A549 (cell line): Measurements from ENCODE around the gene SPECC1. TPM values are rescaled to one million over a fixed set of nuclear protein-coding genes. Genes with fewer than 3 reads are reported as not detected.

ENCODE experiments used
- ATAC-seq, 2 experiments: fragments of 200-7000 bp in 1 of 2; fragments of >200 bp in 1 of 2; cut with Nextera tagmentation in 1 of 2; cut with Tn5 transposase in 1 of 2; 3 replicates each; pipeline versions ENCODE4 v1.8.0 to v1.9.1; 2018 to 2020; ENCODE audit warnings: mild to moderate bottlenecking in 1 of 2, moderate library complexity in 1 of 2
- CTCF ChIA-PET: fragments of 300-600 bp; sonication (Branson Sonifier 250); formaldehyde crosslinking; extraction: SDS; loops from one replicate; lab custom pipeline; 2021; ENCODE audit warnings: antibody characterized with exemption, inconsistent platforms; lab: Yijun Ruan, JAX
- POLR2A ChIA-PET: fragments of 350-600 bp; formaldehyde crosslinking; extraction: SDS; loops from one replicate; lab custom pipeline; 2021; ENCODE audit warnings: antibody characterized with exemption, inconsistent platforms; lab: Yijun Ruan, JAX
- DNase-seq, 2 experiments: peaks; one replicate each; pipeline versions ENCODE4 v3.0.0 to v3.0.0-alpha.2; 2011 to 2016; ENCODE audit warnings: low read depth in 1 of 2, low spot score in 1 of 2
- FAIRE-seq: peaks from 2 replicates; lab custom pipeline; 2011; peaks lifted over from hg19 to GRCh38; lab: Jason Lieb, UNC
- H3K27ac ChIP-seq, 2 experiments: fragments of >200 bp; sonication (Bioruptor Twin); formaldehyde crosslinking; 3 replicates each; pipeline ENCODE4 v1.5.1; 2016 to 2017
- H3K4me1 ChIP-seq: fragments of >200 bp; sonication (Bioruptor Twin); formaldehyde crosslinking; 3 replicates; pipeline ENCODE4 v1.6.1; 2016
- H3K4me2 ChIP-seq: fragments of >200 bp; sonication (Bioruptor Twin); formaldehyde crosslinking; 3 replicates; pipeline ENCODE4 v1.6.1; 2016
- H3K4me3 ChIP-seq: fragments of >200 bp; sonication (Bioruptor Twin); formaldehyde crosslinking; 3 replicates; pipeline ENCODE4 v1.5.1; 2016
- H3K9me3 ChIP-seq: fragments of >200 bp; sonication (Bioruptor Twin); formaldehyde crosslinking; 3 replicates; pipeline ENCODE4 v1.6.1; 2016
- BHLHE40 ChIP-seq: IDR thresholded peaks from 2 replicates; pipeline ENCODE4 v1.6.1; 2012; ENCODE audit warnings: low read depth, low read length, inconsistent platforms
- CBX2 ChIP-seq: fragments of 200-600 bp; sonication (generic); IDR thresholded peaks from 2 replicates; pipeline ENCODE4 v1.6.1; 2016; ENCODE audit warnings: low read depth, mild to moderate bottlenecking, borderline replicate concordance
- CBX8 ChIP-seq: fragments of 200-600 bp; sonication (generic); IDR thresholded peaks from 2 replicates; pipeline ENCODE4 v1.6.1; 2016
- CHD4 ChIP-seq: fragments of 200-600 bp; sonication (generic); IDR thresholded peaks from 2 replicates; pipeline ENCODE4 v1.6.1; 2016; ENCODE audit warnings: antibody characterized with exemption, mild to moderate bottlenecking, borderline replicate concordance
- ESRRA ChIP-seq: fragments of 150-350 bp; IDR thresholded peaks from 2 replicates; pipeline ENCODE4 v1.6.1; 2014; ENCODE audit warnings: mild to moderate bottlenecking, low read length, borderline replicate concordance
- GATA3 ChIP-seq: IDR thresholded peaks from 2 replicates; pipeline ENCODE4 v1.6.1; 2012; ENCODE audit warnings: borderline replicate concordance
- HEYL ChIP-seq: fragments of 250-450 bp; sonication (Bioruptor Pico); IDR thresholded peaks from 2 replicates; pipeline ENCODE4 v1.8.0; 2021; ENCODE audit warnings: mild to moderate bottlenecking, moderate library complexity
- HOXB13 ChIP-seq: fragments of 250-450 bp; sonication (Bioruptor Pico); IDR thresholded peaks from 2 replicates; pipeline ENCODE4 v1.5.0; 2020; ENCODE audit warnings: low read depth, mild to moderate bottlenecking, moderate library complexity
- MYC ChIP-seq: IDR thresholded peaks from 2 replicates; pipeline ENCODE4 v1.6.1; 2012; ENCODE audit warnings: mild to moderate bottlenecking, inconsistent platforms, low read length, improper control_type of control experiment, borderline replicate concordance
- NPAS2 ChIP-seq: fragments of 250-450 bp; sonication (Bioruptor Pico); IDR thresholded peaks from 2 replicates; pipeline ENCODE4 v1.8.0; 2022; ENCODE audit warnings: mild to moderate bottlenecking, moderate library complexity, borderline replicate concordance
- PHF8 ChIP-seq: fragments of 200-600 bp; sonication (generic); IDR thresholded peaks from 2 replicates; pipeline ENCODE4 v1.6.1; 2016; ENCODE audit warnings: low read depth, mild to moderate bottlenecking, antibody characterized with exemption, moderate library complexity, borderline replicate concordance
- RARB ChIP-seq: fragments of 250-450 bp; sonication (Bioruptor Pico); IDR thresholded peaks from 2 replicates; pipeline ENCODE4 v1.8.0; 2021; ENCODE audit warnings: mild to moderate bottlenecking, moderate library complexity
- RFX5 ChIP-seq: fragments of 450-650 bp; IDR thresholded peaks from 2 replicates; pipeline ENCODE4 v1.7.1; 2014; ENCODE audit warnings: antibody characterized with exemption, mild to moderate bottlenecking, moderate library complexity
- RNF2 ChIP-seq: fragments of 200-600 bp; sonication (generic); IDR thresholded peaks from 2 replicates; pipeline ENCODE4 v1.6.1; 2016; ENCODE audit warnings: low read depth, mild to moderate bottlenecking, antibody characterized with exemption, moderate library complexity, borderline replicate concordance
- SREBF2 ChIP-seq: fragments of 450-650 bp; IDR thresholded peaks from 2 replicates; pipeline ENCODE4 v1.6.1; 2014; ENCODE audit warnings: mild to moderate bottlenecking, moderate library complexity
- ZC3H11A ChIP-seq: fragments of 450-650 bp; IDR thresholded peaks from 2 replicates; pipeline ENCODE4 v1.6.1; 2014; ENCODE audit warnings: antibody characterized with exemption, mild to moderate bottlenecking
- ZFP36 ChIP-seq: fragments of 450-650 bp; IDR thresholded peaks from 2 replicates; pipeline ENCODE4 v1.6.1; 2014; ENCODE audit warnings: borderline replicate concordance; ENCODE audit not compliant: partially characterized antibody
- WGBS: methylation state at CpG from one replicate; pipeline ENCODE4 v1.1.6; 2017; ENCODE audit errors: missing lambda C conversion rate; 5-methylcytosine and 5-hydroxymethylcytosine counted together
- polyA plus RNA-seq, 4 experiments: library from polyadenylated mRNA; depleted of rRNA in 3 of 4; stranded (reverse); fragments of >200 nt; fragmentation: RNase III in 1 of 4; extraction: RNeasy Plus Mini Kit Qiagen cat#74134 plus additional on column Dnase treatment in 1 of 4; gene quantifications; 2 replicates in 3 of 4; 3 replicates in 1 of 4; pipeline ENCODE4 v1.2.3, GENCODE V29; 2011 to 2017
- TF ChIP-seq, protein P1 (sequence below): IDR thresholded peaks from 2 replicates; pipeline ENCODE4 v1.6.1; 2012
- TF ChIP-seq, protein P2 (sequence below): fragments of >200 bp; sonication (Bioruptor Twin); formaldehyde crosslinking; IDR thresholded peaks from 3 replicates; pipeline ENCODE4 v1.6.1; 2016
- TF ChIP-seq, protein P3 (sequence below): fragments of 200-600 bp; sonication (generic); IDR thresholded peaks from 2 replicates; pipeline ENCODE4 v1.6.1; 2016; ENCODE audit warnings: antibody characterized with exemption, mild to moderate bottlenecking, moderate library complexity
- TF ChIP-seq, protein P4 (sequence below): fragments of 250-450 bp; sonication (Bioruptor Pico); IDR thresholded peaks from 2 replicates; pipeline ENCODE4 v1.5.0; 2020; ENCODE audit warnings: low read depth, mild to moderate bottlenecking, moderate library complexity
- TF ChIP-seq, protein P5 (sequence below): fragments of 150-350 bp; IDR thresholded peaks from 2 replicates; pipeline ENCODE4 v1.6.1; 2014; ENCODE audit warnings: low read depth, mild to moderate bottlenecking, low read length
- TF ChIP-seq, protein P6 (sequence below): IDR thresholded peaks from 2 replicates; pipeline ENCODE4 v1.6.1; 2012
- TF ChIP-seq, protein P7 (sequence below): fragments of >200 bp; sonication (Bioruptor Twin); formaldehyde crosslinking; IDR thresholded peaks from 2 replicates; pipeline ENCODE4 v1.6.1; 2016

Gene SPECC1
- polyA plus RNA-seq, 2 of the 4 experiments (the other 2 are of a cell fraction): 45.1 to 66.2 TPM

DNA sequence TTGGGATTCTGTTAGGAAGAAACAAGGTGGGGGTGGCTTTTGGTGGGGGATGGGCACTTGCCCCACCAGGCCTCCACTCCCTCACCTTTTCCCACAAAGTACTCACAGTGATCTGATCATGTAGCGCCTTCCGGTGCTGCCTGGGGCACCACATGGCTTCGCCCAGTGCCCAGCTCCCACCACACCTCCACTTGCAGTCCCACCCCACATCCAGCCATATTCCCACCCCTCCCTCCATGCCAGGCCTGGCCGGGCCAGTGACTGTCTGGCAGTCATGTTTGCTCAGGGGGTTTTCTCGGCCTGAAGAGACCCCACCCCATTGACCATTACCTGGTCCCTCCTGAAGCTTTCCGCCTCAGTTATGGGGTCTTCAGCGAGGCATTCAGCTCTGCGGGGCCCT lies 201.5 kb downstream of the SPECC1 start:
- 98% methylated on average over 6 of the region's 8 CpGs for WGBS
- TF ChIP-seq HEYL (no peak), RFX5 (no peak), CBX8 (no peak), RNF2 (no peak), HOXB13 (CRISPR knock-in tag) (no peak), SREBF2 (no peak), BHLHE40 (no peak)
- TF ChIP-seq, protein P1, sequence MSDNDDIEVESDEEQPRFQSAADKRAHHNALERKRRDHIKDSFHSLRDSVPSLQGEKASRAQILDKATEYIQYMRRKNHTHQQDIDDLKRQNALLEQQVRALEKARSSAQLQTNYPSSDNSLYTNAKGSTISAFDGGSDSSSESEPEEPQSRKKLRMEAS: no peak
- TF ChIP-seq, protein P2, sequence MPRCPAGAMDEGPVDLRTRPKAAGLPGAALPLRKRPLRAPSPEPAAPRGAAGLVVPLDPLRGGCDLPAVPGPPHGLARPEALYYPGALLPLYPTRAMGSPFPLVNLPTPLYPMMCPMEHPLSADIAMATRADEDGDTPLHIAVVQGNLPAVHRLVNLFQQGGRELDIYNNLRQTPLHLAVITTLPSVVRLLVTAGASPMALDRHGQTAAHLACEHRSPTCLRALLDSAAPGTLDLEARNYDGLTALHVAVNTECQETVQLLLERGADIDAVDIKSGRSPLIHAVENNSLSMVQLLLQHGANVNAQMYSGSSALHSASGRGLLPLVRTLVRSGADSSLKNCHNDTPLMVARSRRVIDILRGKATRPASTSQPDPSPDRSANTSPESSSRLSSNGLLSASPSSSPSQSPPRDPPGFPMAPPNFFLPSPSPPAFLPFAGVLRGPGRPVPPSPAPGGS: no peak
- TF ChIP-seq, protein P3, sequence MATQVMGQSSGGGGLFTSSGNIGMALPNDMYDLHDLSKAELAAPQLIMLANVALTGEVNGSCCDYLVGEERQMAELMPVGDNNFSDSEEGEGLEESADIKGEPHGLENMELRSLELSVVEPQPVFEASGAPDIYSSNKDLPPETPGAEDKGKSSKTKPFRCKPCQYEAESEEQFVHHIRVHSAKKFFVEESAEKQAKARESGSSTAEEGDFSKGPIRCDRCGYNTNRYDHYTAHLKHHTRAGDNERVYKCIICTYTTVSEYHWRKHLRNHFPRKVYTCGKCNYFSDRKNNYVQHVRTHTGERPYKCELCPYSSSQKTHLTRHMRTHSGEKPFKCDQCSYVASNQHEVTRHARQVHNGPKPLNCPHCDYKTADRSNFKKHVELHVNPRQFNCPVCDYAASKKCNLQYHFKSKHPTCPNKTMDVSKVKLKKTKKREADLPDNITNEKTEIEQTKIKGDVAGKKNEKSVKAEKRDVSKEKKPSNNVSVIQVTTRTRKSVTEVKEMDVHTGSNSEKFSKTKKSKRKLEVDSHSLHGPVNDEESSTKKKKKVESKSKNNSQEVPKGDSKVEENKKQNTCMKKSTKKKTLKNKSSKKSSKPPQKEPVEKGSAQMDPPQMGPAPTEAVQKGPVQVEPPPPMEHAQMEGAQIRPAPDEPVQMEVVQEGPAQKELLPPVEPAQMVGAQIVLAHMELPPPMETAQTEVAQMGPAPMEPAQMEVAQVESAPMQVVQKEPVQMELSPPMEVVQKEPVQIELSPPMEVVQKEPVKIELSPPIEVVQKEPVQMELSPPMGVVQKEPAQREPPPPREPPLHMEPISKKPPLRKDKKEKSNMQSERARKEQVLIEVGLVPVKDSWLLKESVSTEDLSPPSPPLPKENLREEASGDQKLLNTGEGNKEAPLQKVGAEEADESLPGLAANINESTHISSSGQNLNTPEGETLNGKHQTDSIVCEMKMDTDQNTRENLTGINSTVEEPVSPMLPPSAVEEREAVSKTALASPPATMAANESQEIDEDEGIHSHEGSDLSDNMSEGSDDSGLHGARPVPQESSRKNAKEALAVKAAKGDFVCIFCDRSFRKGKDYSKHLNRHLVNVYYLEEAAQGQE: no peak
- no peak for DNase-seq

DNA sequence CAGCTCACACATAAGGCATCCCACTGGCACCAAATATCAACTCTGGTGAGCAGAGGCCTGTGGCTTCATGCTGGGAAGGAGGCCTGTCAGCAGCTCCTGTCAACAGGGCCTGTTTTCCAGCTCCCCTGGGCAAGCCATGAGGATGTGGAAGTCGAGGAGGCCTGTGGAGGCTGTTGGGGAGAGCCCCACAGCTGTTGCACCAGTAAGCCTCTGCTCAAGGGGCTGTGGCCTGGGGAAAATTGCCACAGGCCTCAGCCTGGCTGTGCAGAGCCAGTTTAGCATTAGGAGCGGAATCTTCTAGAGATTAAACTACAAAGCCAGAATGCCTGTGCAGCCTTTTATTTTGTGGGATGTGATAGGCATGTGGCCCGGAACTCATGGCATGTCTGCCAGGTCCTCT lies 202.1 kb downstream of the SPECC1 start:
- DNase-seq (no peak), ATAC-seq (no peak), FAIRE-seq (no peak)
- no peak for TF ChIP-seq CHD4
- TF ChIP-seq PHF8: no peak
- TF ChIP-seq ZFP36: no peak
- no peak for TF ChIP-seq RARB (CRISPR knock-in tag)
- TF ChIP-seq, protein P4, sequence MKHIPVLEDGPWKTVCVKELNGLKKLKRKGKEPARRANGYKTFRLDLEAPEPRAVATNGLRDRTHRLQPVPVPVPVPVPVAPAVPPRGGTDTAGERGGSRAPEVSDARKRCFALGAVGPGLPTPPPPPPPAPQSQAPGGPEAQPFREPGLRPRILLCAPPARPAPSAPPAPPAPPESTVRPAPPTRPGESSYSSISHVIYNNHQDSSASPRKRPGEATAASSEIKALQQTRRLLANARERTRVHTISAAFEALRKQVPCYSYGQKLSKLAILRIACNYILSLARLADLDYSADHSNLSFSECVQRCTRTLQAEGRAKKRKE: no peak
- no peak for TF ChIP-seq CBX2
- TF ChIP-seq HEYL: no peak
- no peak for TF ChIP-seq CBX8
- TF ChIP-seq, protein P5, sequence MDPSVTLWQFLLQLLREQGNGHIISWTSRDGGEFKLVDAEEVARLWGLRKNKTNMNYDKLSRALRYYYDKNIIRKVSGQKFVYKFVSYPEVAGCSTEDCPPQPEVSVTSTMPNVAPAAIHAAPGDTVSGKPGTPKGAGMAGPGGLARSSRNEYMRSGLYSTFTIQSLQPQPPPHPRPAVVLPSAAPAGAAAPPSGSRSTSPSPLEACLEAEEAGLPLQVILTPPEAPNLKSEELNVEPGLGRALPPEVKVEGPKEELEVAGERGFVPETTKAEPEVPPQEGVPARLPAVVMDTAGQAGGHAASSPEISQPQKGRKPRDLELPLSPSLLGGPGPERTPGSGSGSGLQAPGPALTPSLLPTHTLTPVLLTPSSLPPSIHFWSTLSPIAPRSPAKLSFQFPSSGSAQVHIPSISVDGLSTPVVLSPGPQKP: no peak
- TF ChIP-seq ZC3H11A: no peak
- TF ChIP-seq, protein P6, sequence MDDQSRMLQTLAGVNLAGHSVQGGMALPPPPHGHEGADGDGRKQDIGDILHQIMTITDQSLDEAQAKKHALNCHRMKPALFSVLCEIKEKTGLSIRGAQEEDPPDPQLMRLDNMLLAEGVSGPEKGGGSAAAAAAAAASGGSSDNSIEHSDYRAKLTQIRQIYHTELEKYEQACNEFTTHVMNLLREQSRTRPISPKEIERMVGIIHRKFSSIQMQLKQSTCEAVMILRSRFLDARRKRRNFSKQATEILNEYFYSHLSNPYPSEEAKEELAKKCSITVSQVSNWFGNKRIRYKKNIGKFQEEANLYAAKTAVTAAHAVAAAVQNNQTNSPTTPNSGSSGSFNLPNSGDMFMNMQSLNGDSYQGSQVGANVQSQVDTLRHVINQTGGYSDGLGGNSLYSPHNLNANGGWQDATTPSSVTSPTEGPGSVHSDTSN: no peak
- TF ChIP-seq MYC: no peak
- no peak for TF ChIP-seq GATA3
- TF ChIP-seq ESRRA: no peak
- no peak for TF ChIP-seq NPAS2 (CRISPR knock-in tag)
- TF ChIP-seq, protein P7, sequence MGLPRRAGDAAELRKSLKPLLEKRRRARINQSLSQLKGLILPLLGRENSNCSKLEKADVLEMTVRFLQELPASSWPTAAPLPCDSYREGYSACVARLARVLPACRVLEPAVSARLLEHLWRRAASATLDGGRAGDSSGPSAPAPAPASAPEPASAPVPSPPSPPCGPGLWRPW: no peak
- ChIA-PET POLR2A (no interaction called here), CTCF (interaction anchor here (0.5 to 10.3 kb wide), 4 partner anchors 12 to 281 kb away, joined by 3 to 68 read pairs (median 12); no protein-coding TSS in a partner anchor)
- Histone ChIP-seq H3K4me3 (no peak overlapping the region), H3K4me1 (peaks cover 61% of the 10 kb centered on the region), H3K27ac (peak overlapping the region in 1 of 2 experiments; percentile 44; a peak in 3 of 6 replicates), H3K4me2 (no peak overlapping the region), H3K9me3 (no peaks in the 10 kb centered on the region)
- 75% methylated on average over 3 of the region's 3 CpGs for WGBS

More for the DNA sequence above, 201.5 kb downstream of the SPECC1 start:
- FAIRE-seq (no peak), ATAC-seq (no peak)
- Histone ChIP-seq H3K9me3 (no peaks in the 10 kb centered on the region), H3K4me2 (no peak overlapping the region), H3K4me3 (no peak overlapping the region), H3K27ac (peak overlapping the region in 1 of 2 experiments; percentile 44; a peak in 3 of 6 replicates), H3K4me1 (peaks cover 61% of the 10 kb centered on the region)
- CTCF ChIA-PET: interaction anchor here (1.4 to 10.3 kb wide), 3 partner anchors 13 to 89 kb away, joined by 9 to 68 read pairs (median 16); no protein-coding TSS in a partner anchor
- POLR2A ChIA-PET: no interaction called here
